Measurements from ENCODE around the gene FAF1.

GRCh38 chr1:50591598-50591997, 368.5 kb downstream of the FAF1 start:
- no peak for TF ChIP-seq CTCF (IDR thresholded peaks at IDR 0.05 in 2 of 3, conservative IDR thresholded peaks at IDR 0.05 in 1 of 3; ENCODE audit: borderline replicate concordance in 1 of 3, insufficient read depth in 1 of 3, low read depth in 2 of 3, low read length in 2 of 3)
- TF ChIP-seq POLR2A (IDR thresholded peaks at IDR 0.05; ENCODE audit: borderline replicate concordance, extremely low read depth, insufficient read depth, insufficient read length): no peak
- TF ChIP-seq CEBPB (IDR thresholded peaks at IDR 0.05; ENCODE audit: low read depth): no peak
- no peak for TF ChIP-seq TCF7L2 (IDR thresholded peaks at IDR 0.05; ENCODE audit: borderline replicate concordance, extremely low read depth, insufficient read depth, insufficient read length)
- TF ChIP-seq REST (IDR thresholded peaks at IDR 0.05; ENCODE audit: low read depth): no peak
- TF ChIP-seq YY1 (IDR thresholded peaks at IDR 0.05; ENCODE audit: extremely low read depth, insufficient replicate concordance, low read depth, low read length): no peak
